Stimulated activated CD4-positive, alpha-beta T cell treated with anti-CD3 and anti-CD28 coated beads, Interleukin-4, amount 100 ng/mL, for 1 hour (primary cell): ENCODE results near the gene LRRC8E.

Experiments
- DNase-seq: peaks from one replicate; pipeline ENCODE4 v3.0.0-alpha.2; 2020

The LRRC8E gene

DNA sequence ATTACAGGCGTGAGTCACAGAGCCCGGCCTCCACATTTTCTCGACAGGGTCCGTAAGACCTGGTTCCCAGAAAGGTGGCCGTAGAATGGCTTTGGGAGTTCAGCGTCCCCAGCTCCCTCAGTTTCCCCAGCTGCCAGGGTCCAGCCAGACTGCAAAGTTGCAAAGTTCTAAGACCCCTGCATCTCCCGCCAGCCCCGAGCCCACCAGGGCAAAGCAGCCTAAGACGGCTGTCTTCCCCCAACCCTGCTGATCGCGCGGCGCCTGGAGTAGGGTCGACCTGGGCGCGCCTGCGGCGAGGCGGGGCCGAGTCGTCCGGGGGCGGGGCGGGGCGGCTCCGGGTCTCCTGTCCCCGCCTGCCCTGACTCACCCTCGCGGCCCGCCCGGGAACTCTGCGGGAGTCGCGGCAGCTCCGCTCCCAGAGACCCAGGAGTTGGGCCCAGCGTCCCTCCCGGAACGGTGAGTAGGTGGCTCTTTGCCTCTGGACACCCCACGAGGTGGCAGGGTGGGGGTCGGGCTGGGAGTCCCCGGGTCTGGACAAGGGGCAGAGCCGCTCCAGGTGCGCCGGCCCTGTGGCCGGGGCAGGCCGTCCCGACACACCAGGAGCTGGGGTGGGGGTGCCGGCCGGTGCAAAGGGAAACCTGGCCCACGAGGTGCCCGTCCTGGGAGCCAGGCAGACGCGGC lies at the start of gene LRRC8E:
Gene LRRC8E (plus strand): TSS at position 366 of the 681 bp plus-strand sequence. CDS start 7,094 bp downstream, outside the sequence.
- DNase-seq = peak; percentile 62

DNA sequence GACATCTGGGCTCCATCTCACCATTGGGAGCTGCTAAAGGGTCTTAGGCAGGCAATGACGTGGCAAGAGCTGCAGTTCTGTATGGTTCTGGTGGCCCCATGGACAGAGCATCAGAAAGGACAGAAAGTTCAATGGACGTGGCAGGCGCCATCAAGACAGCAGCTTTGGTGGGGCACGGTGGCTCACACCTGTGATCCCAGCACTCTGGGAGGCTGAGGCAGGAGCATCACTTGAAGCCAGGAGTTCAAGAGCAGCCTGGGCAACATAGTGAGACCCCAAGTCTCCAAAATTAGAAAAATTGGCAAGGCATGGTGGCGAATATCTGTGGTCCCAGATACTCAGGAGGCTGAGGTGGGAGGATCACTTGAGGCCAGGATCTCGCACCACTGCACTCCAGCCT lies 48.8 kb upstream of the LRRC8E start:
- DNase-seq = no peak

DNA sequence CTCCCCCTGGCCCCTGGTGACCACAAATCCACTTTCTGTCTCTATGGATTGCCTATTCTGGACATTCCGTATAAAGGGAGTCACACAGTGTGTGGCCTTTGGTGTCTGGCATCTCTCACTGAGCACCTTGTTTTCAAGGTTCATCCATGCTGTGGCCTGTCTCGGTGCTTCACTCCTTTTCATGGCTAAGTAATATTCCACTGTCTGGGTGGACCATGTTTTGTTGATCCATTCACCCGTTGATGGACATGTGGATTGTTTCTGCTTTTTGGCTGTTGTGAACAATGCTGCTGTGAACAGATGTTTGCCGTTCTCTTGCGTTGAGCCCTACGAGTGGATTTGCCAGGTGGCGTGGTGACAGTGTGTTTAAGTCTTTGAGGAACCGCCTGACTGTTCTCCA lies 47.7 kb upstream of the LRRC8E start:
- DNase-seq = no peak

DNA sequence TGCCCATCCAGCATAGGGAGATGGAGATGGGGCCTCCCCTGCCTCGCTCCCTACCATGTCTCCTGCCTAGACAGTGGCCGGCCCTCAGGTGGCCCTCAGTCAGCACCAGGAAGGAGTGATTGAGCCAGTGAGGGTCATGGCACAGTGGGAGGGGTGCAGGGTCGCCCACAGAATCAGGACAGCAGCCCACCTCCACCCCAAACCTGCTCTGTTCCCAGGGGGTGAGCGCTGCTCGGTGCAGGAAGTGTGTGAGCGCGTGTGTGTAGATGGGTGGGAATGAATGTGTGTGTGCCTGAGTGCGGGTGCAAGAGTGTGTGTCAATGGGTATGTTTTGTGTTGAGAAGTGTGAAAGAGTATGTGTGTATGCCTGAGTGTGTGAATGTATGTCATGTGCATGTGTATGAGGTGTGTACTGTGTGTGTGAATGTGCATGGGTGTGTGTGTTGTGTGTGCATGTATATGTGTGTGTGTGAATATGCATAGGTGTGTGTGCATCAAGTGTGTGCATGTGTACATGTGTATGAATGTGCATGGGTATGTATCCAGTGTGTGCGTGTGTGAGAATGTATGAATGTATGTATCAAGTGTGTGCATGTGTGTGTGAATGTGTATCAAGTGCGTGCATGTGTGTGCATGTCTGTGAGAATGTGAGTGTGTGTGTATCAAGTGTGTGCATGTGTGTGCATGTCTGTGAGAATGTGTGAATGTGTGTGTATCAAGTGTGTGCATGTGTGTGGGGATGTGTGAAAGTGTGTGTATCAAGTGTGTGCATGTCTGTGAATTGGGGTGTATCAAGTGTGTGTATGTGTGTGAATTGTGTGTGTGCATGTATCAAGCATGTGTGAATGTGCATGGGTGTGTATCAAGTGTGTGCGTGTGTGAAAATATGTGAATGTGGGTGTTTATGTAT lies 46.3 kb upstream of the LRRC8E start:
- DNase-seq = no peak

DNA sequence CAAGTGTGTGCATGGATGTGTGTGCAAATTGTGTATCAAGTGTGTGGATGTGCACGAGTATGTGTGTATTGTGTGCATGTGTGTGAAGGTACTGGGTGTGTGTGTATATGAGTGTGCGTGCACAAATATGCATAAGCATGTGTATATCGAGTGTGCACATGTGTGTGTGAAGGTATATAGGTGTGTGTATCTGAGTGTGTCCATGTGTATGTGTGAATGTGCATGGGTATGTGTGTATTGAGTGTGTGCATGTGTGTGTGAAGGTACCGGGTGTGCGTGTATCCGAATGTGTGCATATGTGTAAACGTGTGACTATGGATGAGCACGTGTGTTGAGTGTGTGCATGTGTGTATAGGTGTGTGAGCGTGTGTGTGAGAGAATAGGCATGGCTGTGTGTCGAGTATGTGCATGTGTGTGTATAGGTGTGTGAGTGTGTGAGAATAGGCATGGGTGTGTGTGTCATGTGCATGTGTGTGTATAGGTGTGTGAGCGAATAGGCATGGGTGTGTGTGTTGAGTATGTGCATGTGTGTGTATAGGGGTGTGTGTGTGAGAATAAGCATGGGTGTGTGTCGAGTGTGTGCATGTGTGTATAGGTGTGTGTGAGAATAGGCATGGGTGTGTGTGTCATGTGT lies 45.5 kb upstream of the LRRC8E start:
- no peak for DNase-seq

DNA sequence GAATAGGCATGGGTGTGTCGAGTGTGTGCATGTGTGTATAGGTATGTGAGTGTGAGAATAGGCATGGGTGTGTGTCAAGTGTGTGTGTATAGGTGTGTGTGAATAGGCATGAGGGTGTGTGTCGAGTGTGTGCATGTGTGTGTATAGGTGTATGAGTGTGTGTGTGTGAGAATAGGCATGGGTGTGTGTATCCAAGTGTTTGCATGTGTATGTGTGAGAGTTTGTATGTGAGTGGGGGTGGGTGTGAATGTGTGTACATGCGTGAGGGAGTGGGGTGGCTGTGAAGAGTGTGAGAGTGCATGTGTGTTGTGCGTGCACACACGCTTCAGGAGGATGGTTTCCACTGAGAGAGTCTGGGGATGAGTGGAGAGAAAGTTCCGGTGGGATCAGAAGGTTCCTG lies 44.8 kb upstream of the LRRC8E start:
- no peak for DNase-seq

DNA sequence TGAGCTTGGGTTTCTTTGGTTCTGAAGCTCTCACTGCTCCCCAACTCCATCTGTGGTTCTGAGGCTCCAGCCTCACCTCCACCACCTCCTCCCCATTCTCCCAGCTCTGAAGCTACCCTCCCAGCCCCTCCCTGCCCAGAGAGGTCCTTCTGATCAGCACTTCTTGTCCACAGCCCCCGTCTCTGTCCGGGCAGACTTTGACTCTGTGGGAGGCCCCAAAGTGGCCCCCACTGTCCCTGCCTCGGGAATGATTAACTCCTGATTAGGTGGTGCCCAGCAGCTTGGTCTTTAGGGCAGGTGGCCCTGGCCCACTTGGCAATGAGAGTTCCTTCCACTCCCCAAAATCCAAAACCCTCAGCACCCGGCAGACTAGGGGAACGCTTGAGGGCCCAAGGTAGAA lies 43.9 kb upstream of the LRRC8E start:
- DNase-seq = no peak

DNA sequence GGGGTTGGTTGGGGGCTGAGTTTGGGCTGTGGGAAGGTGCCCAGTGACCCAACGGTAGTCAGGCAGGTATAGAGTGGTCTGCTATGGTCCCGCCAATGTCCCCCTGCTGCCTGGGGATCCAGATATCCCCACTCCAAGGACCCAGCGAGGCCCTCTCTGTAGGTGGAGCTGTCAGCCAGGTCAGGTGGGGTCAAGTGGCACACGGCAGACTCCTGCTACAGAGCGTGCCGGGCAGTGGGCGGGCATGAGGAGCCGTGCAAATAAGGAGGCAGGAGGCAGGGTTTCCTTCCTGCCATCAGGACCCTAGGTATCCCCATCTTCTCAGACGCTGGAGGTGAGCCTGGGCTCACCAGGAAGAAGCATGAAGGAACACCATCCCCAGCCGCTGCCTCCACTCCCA lies 43.4 kb upstream of the LRRC8E start:
- no peak for DNase-seq

DNA sequence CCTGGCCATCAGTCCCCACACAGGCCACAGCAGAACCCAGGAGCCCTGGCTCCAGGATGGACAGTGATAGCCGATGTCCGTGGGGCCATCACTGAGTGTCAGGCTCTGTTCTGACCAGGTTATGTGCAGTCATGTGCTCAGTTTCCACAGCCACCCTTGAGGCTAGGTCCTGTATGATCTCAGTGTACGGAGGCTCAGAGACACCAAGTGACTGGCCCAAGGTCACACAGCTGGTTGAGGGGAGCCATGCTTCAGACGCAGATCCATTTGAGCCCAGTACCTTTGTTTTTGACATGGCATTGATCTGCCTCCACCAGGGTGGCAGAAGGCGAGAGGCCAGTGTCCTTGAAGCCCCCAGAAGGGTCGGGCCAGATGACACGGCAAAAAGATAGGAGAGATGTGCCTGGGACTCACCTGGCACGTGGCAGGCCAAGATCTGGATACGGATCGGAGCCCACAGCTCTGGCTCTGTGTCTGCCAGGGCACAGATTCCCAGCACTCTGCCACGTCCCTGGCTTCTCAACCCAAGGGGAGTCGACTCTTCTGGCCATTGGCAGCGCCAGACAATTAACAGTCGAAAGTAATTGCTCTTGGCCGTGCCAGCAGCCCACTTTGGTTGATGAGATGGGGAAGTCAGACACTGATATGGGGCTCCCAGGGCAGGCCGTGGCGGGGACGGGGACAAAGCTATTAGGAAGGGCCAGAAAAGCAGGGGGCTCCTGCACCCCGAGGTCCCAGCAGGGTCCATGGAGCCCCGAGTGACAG lies 42.7 kb upstream of the LRRC8E start:
- no peak for DNase-seq

DNA sequence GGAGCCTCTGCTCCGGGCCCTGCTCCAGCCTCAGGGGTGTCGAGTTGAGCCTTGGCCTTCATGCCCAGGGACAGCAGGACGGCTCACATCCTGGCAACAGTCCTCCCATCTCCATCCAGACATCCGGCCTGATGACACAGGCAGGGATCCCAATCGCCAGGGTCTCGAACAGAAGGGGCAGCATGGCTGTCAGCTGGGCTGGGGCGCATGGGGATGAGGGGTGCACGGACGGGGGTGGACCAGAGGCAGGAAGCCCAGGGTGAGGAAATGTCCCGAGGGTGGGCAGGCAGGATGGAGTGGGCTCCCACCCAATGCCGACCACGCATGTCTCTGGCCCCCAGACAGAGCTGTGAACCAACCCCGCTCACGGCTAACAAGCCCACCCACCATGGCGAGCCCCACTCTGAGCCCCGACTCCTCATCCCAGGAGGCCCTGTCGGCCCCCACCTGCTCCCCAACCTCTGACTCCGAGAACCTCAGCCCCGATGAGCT lies 42.1 kb upstream of the LRRC8E start:
- no peak for DNase-seq

DNA sequence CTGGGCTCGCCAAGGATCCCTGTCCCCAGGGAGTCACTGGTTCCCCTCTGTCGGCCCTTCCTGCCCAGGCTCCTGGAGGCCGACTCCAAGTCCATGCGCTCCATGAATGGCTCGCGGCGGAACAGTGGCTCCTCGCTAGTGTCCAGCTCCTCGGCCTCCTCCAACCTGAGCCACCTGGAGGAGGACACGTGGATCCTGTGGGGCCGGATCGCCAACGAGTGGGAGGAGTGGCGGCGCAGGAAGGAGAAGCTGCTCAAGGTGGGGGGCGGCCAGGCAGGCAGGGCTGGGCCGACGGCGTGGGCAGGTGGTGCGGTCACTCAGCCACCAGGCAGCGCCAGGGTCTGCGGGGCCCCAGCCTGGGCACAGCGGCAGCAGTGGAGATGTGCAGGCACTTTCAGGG lies 40.6 kb upstream of the LRRC8E start:
- DNase-seq = no peak

DNA sequence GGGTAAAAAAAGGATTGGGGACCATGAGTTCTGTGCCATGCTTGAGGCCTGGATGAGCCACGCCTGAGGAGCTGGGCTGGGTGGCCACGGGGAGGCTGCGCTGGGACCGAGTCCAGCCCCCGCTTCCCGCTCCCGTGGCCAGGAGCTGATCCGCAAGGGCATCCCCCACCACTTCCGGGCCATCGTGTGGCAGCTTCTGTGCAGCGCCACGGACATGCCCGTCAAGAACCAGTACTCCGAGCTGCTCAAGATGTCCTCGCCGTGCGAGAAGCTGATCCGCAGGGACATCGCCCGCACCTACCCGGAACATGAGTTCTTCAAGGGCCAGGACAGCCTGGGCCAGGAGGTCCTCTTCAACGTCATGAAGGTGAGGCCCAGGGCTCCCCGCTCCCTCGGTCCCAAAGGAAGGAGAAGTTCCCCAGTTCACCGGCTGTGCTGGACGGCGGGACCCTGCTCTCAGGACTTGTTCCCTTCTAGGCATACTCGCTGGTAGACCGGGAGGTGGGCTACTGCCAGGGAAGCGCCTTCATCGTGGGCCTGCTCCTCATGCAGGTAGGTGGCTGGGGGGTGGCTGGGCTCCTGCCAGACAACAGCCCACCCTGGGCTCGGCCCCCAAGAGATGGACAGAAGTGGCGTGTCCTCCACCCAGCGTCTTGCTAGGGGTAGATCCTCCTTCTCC lies 39.4 kb upstream of the LRRC8E start:
- DNase-seq = no peak

DNA sequence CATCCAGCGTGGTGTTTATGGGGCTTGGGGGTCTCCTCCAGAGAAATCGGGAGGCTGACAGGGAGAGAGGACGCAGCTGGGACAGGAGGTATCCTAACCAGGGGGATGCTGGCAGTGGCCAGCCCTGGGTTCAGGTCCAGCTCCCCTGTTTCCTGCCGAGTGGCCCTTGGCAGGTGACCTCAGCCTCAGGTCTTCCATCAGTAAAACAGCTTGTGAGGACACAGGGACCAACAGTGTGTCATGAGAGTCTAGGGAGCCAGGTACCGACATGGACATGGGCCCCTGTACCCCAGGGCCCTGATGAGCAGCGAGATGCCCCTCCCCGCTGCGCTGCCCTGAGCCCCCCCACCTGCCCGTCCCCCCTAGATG lies 38.7 kb upstream of the LRRC8E start:
- DNase-seq = no peak

DNA sequence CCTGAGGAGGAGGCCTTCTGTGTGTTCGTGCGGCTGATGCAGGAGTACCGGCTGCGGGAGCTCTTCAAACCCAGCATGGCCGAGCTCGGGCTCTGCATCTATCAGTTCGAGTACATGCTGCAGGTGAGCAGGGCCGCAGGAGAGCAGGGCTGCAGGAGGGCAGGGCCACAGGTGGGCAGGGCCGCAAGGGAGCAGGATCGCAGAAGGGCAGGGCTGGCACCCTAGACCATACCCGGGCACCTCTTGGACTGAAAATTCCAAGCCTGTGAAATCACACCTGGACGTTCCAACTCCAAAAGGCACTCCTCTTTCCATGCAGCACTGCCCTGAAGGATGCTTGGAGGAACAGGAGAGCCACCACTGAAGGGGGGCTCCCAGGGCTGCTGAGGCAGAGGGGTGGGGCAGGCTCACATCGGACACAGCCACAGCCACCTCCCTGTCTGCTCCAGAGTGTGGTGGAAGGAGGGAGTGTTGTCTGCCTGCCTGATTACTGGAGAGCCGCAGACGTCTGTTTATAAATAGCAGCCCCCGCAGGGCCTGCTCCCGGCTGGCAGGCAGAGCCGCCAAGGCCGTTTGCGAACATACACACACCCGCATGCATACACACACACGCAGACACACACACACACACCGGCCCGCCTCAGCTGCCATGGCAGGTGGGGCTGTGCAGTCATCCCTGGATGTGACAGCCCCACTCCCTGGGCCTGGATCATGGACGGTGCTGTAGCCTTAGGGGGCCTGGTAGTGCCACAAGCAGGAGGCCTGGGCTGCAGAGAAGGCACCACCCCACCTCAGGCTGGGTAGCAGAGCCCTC lies 38.1 kb upstream of the LRRC8E start:
- no peak for DNase-seq

DNA sequence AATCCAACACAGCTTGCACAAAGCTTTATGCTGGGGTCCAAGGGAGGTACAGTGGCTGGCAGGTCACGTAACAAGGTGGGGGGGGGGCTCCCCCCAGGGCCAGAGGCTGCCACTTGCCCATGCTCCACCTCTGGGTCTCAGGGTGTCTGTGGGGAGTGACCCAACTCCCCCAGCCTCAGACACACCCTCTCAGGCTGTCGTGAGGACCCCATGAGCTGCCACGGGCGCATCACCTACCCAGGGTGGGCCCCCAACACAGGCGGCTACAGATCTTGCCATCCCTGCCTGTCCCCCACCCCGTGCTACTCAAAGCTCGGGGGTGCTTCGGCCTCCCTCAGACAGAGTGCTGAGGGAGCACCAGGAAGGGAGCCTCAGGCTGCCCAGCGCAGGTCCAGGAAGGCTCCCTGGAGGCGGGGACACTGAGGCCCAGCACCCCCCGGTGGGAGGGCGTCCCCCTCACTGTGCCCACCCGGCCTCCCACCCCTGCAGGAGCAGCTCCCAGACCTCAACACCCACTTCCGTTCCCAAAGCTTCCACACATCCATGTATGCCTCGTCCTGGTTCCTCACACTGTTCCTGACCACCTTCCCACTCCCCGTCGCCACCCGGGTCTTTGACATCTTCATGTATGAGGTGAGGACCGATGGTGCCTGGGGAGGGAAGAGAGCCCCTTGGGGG lies 37.2 kb upstream of the LRRC8E start:
- no peak for DNase-seq

DNA sequence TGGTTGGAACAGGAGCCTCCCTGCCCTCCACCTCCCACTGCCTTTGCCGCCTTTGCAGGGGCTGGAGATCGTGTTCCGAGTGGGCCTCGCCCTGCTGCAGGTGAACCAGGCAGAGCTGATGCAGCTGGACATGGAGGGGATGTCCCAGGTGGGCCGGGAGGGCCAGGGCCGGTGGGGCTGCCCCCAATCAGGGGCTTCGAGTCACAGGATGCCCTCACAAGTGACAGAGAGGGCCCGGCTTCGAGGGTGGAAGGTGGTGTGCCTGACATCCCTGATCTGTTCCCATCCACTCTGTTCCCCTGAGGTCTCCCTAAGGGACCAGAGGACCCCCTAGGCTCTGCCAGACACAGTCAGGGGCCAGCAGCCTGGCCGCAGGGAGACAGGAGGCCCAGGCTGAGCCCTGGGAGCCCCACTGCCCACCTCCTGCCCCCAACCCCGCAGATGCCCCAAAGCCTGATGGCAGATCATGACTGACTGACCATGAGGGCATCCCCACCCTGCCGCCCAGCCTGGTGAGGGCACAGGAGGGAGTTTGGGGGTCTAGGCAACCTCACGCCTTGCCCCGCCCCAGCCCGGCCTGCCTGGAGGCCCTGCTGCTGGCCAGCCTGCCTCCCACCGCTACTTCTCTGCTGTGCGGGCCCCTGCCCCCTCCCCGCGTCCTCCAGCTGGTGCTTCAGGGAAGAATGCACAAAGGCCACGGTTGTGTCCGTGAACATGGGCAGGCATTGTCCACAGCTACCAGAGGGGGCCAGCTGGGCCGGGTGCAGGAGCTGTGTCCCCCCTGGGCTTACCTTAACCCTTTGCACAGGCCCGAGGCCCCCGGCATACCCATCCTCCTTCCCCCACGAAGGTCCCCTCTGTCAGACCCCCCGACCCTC lies 36.4 kb upstream of the LRRC8E start:
- no peak for DNase-seq

DNA sequence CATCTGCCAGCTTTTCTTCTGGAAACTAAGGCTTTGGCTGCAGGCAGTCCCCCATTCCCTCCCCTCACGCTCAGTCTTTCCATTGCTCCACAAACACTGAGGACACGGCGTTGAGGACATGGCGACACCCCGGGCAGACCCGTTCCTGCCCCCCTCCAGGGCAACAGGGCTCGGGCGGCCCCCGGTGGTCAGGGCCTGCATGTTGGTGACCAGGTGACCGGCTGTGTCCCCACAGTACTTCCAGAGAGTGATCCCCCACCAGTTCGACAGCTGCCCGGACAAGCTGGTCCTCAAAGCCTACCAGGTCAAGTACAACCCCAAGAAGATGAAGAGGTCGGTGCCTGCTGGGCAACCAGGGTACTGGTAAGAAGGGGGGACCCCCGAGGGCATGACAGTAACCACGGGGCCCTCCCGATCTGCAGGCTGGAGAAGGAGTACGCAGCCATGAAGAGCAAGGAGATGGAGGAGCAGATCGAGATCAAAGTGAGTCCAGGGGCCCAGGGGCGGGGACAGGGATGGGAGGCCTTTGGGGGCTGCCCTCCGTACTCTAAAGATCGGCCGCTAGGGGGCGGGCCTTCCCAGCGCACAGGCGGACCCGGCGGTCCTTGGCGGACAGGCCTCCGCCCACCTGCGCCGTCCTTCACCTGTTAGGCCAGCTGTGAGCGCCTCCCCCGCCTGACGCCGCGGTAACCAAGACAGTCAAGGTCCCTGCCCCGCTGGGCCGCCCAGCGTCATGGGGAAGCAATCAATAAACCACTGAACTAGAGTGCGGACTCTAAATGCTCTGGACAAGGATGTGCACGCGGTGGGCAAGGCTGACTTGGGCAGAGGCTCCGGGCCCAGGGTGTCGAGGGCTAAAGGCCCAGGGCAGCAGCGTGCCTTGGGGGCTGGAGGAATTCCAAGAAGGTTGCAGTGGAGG lies 35.2 kb upstream of the LRRC8E start:
- peak; percentile 68 for DNase-seq

DNA sequence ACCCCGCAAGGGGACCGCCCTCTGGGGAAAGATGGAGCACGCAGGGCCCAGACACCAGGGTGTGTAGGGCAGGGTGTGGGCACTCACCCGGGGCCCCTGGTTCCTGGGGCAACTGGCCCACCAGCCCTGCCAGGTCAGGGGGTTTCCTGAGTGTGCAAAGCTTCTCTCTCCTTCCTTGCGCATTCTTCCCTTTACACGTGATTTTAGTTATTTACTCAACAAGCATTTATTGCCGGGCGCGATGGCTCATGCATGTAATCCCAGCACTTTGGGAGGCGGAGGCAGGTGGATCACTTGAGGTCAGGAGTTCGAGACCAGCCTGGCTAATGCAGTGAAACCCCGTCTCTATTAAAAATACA lies 34.6 kb upstream of the LRRC8E start:
- DNase-seq = no peak
